HG03175 (cell line): ENCODE measurements around the gene PRKCA.
"Not testable (repeated sequence)": the region's sequence is repeated elsewhere in the genome, so short reads cannot be mapped to it uniquely, and the experiment has no call there.

Source experiments
- ATAC-seq: cut with Tn5 transposase; IDR thresholded peaks from one replicate; pipeline ENCODE4 v1.9.1; 2021; ENCODE audit warnings: mild to moderate bottlenecking, moderate library complexity; ENCODE audit not compliant: unreplicated experiment

PRKCA gene

GRCh38 chr17:66459811-66460270, 157.4 kb downstream of the PRKCA start:
- ATAC-seq, result no peak

- no peak for ATAC-seq
These were observed 158.1 kb downstream of the PRKCA start for GRCh38 chr17:66460558-66460957.

- ATAC-seq, result no peak
These were observed 159.1 kb downstream of the PRKCA start for GRCh38 chr17:66461343-66461995.

- no peak for ATAC-seq
These were observed 159.6 kb downstream of the PRKCA start for GRCh38 chr17:66462010-66462409.

GRCh38 chr17:66464921-66465320, 162.5 kb downstream of the PRKCA start:
- no peak for ATAC-seq

GRCh38 chr17:66465701-66466100, 163.3 kb downstream of the PRKCA start:
- no peak for ATAC-seq

- ATAC-seq, result no peak
These were observed 163.8 kb downstream of the PRKCA start for GRCh38 chr17:66466106-66466820.

GRCh38 chr17:66466840-66467367, 164.5 kb downstream of the PRKCA start:
- ATAC-seq, result peak; percentile 53

GRCh38 chr17:66467766-66468165, 165.4 kb downstream of the PRKCA start:
- ATAC-seq, result no peak

GRCh38 chr17:66468241-66469087, 166.1 kb downstream of the PRKCA start:
- ATAC-seq, result no peak

GRCh38 chr17:66469088-66469442, 166.7 kb downstream of the PRKCA start:
- no peak for ATAC-seq

GRCh38 chr17:66469461-66469860, 167.0 kb downstream of the PRKCA start:
- no peak for ATAC-seq

- ATAC-seq, result no peak
These were observed 167.5 kb downstream of the PRKCA start for GRCh38 chr17:66469890-66470289.

GRCh38 chr17:66472123-66472522, 169.7 kb downstream of the PRKCA start:
- ATAC-seq, result no peak

- ATAC-seq, result no peak
These were observed 171.8 kb downstream of the PRKCA start for GRCh38 chr17:66474258-66474657.

GRCh38 chr17:66474806-66475497, 172.5 kb downstream of the PRKCA start:
- no peak for ATAC-seq

- ATAC-seq, result no peak
These were observed 173.6 kb downstream of the PRKCA start for GRCh38 chr17:66476014-66476413.

GRCh38 chr17:66477615-66478283, 175.3 kb downstream of the PRKCA start:
- ATAC-seq, result no peak

GRCh38 chr17:66479230-66479889, 176.9 kb downstream of the PRKCA start:
- not testable (repeated sequence) for ATAC-seq

- ATAC-seq, result no peak
These were observed 177.8 kb downstream of the PRKCA start for GRCh38 chr17:66480243-66480642.
